ENCODE results near the gene DHRS7B. TPM values are rescaled to one million over a fixed set of nuclear protein-coding genes. Genes with fewer than 3 reads are reported as not detected.

Gene DHRS7B
- total RNA-seq, 4 donors from 2014 or later = 17.0 to 44.2 (median 37.4) TPM

GRCh38 chr17:21090902-21091618, 35.7 kb upstream of the DHRS7B start:
- ATAC-seq = no peak
- no peaks in the 10 kb centered on the region for H3K9me3 ChIP-seq
- no peaks in the 10 kb centered on the region for H3K4me1 ChIP-seq
- no peak overlapping the region for H3K27ac ChIP-seq
- H3K27me3 ChIP-seq = no peaks in the 10 kb centered on the region
- 51 to 53% methylated on average over 4 of the region's 4 CpGs for WGBS, 2 donors (ENCODE audit: low coverage in 1 of 2)
- no peaks in the 10 kb centered on the region for H3K36me3 ChIP-seq
- no peak overlapping the region for H3K4me3 ChIP-seq
- no peak for TF ChIP-seq POLR2AphosphoS5 (IDR thresholded peaks at IDR 0.05)
- TF ChIP-seq EP300 (IDR thresholded peaks at IDR 0.05) = no peak
- no peak for TF ChIP-seq POLR2A (IDR thresholded peaks at IDR 0.05)
- TF ChIP-seq, protein P1, sequence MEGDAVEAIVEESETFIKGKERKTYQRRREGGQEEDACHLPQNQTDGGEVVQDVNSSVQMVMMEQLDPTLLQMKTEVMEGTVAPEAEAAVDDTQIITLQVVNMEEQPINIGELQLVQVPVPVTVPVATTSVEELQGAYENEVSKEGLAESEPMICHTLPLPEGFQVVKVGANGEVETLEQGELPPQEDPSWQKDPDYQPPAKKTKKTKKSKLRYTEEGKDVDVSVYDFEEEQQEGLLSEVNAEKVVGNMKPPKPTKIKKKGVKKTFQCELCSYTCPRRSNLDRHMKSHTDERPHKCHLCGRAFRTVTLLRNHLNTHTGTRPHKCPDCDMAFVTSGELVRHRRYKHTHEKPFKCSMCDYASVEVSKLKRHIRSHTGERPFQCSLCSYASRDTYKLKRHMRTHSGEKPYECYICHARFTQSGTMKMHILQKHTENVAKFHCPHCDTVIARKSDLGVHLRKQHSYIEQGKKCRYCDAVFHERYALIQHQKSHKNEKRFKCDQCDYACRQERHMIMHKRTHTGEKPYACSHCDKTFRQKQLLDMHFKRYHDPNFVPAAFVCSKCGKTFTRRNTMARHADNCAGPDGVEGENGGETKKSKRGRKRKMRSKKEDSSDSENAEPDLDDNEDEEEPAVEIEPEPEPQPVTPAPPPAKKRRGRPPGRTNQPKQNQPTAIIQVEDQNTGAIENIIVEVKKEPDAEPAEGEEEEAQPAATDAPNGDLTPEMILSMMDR (IDR thresholded peaks at IDR 0.05) = no peak

- WGBS, 2 donors (ENCODE audit: low coverage in 1 of 2) = 72 to 95% methylated on average over 5 of the region's 5 CpGs
- H3K9me3 ChIP-seq = no peaks in the 10 kb centered on the region
- TF ChIP-seq POLR2AphosphoS5 (IDR thresholded peaks at IDR 0.05) (no peak), EP300 (IDR thresholded peaks at IDR 0.05) (no peak), POLR2A (IDR thresholded peaks at IDR 0.05) (no peak)
- TF ChIP-seq, protein P1 (IDR thresholded peaks at IDR 0.05) = no peak
- no peak overlapping the region for H3K27ac ChIP-seq
- no peak overlapping the region for H3K4me3 ChIP-seq
- no peaks in the 10 kb centered on the region for H3K27me3 ChIP-seq
- peaks cover 0 to 9% (median 6%) of the 10 kb centered on the region in 3 donors for H3K4me1 ChIP-seq
- H3K36me3 ChIP-seq = no peaks in the 10 kb centered on the region
- no peak for ATAC-seq
Measured at GRCh38 chr17:21094298-21094704, 32.5 kb upstream of the DHRS7B start.

DNA sequence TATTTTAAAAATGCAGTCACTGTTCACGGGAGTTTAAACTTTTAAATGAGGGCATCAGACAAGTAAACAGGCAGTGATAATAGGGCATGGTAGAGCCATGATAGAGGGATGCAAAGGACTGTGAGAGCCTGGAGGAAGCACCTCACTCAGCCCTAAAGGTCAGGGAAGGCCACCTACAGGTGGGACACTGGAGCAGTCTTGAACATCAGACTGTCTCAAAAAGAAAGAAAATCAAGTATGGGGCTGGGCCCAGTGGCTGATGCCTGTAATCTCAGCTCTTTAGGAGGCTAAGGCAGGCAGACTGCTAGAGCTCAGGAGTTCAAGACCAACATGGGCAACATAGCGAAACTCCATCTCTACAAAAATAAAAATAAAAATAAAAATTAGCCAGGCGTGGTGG, 31.0 kb upstream of the DHRS7B start:
- Histone ChIP-seq H3K27ac (no peak overlapping the region), H3K9me3 (no peaks in the 10 kb centered on the region), H3K27me3 (no peaks in the 10 kb centered on the region), H3K4me1 (peaks cover 0 to 19% (median 6%) of the 10 kb centered on the region in 3 donors), H3K4me3 (no peak overlapping the region), H3K36me3 (no peaks in the 10 kb centered on the region)
- WGBS, 2 donors (ENCODE audit: low coverage in 1 of 2) = 78 to 92% methylated on average over 2 of the region's 3 CpGs
- TF ChIP-seq, protein P1 (IDR thresholded peaks at IDR 0.05) = no peak
- TF ChIP-seq POLR2A (IDR thresholded peaks at IDR 0.05) = no peak
- TF ChIP-seq POLR2AphosphoS5 (IDR thresholded peaks at IDR 0.05) = no peak
- TF ChIP-seq EP300 (IDR thresholded peaks at IDR 0.05) = no peak
- ATAC-seq = no peak

DNA sequence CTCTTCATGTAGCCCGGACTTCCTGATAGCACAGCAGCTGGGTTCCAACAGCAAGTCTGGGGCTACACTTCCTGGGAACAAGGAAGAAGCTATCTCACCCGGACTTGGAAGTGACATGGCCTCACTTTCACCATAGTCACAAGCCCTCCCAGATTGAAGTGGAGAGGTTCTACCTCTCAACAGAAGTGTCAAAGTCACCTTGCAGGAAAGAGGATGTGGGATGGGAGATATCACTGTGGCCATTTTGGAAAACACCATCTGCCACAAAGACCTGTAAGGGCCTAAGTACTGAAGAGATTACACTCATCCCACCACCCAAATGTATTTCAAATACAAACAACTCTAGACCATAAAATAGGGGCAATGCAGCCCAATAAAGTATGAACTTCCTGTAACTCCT, 29.9 kb upstream of the DHRS7B start:
- ATAC-seq = no peak
- WGBS, 2 donors (ENCODE audit: low coverage in 1 of 2) = 75% methylated on average over 2 of the region's 2 CpGs; no CpG with 5 or more reads in 1 of the 2 donors
- H3K4me3 ChIP-seq = no peak overlapping the region
- H3K4me1 ChIP-seq = peaks cover 0 to 19% (median 6%) of the 10 kb centered on the region in 3 donors
- H3K9me3 ChIP-seq = no peaks in the 10 kb centered on the region
- H3K27ac ChIP-seq = no peak overlapping the region
- no peaks in the 10 kb centered on the region for H3K27me3 ChIP-seq
- H3K36me3 ChIP-seq = no peaks in the 10 kb centered on the region
- no peak for TF ChIP-seq POLR2AphosphoS5 (IDR thresholded peaks at IDR 0.05)

GRCh38 chr17:21098934-21099689, 27.7 kb upstream of the DHRS7B start:
- WGBS, 2 donors (ENCODE audit: low coverage in 1 of 2) = 0% methylated on average over 16 to 19 of the region's 29 CpGs
- TF ChIP-seq POLR2A (IDR thresholded peaks at IDR 0.05) (peak in 1 of 2 donors; percentile 4), POLR2AphosphoS5 (IDR thresholded peaks at IDR 0.05) (no peak), EP300 (IDR thresholded peaks at IDR 0.05) (no peak)
- TF ChIP-seq, protein P1 (IDR thresholded peaks at IDR 0.05) = no peak
- Histone ChIP-seq H3K27me3 (no peaks in the 10 kb centered on the region), H3K27ac (peak overlapping the region in 1 of 4 donors; percentile 35), H3K4me1 (peaks cover 0 to 19% (median 6%) of the 10 kb centered on the region in 3 donors), H3K4me3 (peak overlapping the region; percentile 37 to 50), H3K36me3 (no peaks in the 10 kb centered on the region), H3K9me3 (no peaks in the 10 kb centered on the region)
- peak; percentile 78 for ATAC-seq
